Activated T-helper 2 cell treated with anti-CD3 and anti-CD28 coated beads, Interferon-gamma antibody, Interleukin-2, Interleukin-4, amounts not matched to agents 10 μg/mL and 5 μg/mL and 100 μg/mL, durations not matched to agents 14 hours and 24 hours and 36 hours (primary cell): ENCODE measurements around the gene PTN. TPM values are rescaled to one million over a fixed set of nuclear protein-coding genes. Genes with fewer than 3 reads are reported as not detected.

Experiments
- DNase-seq: peaks from one replicate; pipeline ENCODE4 v3.0.0; 2021; ENCODE audit warnings: low spot score
- H3K27ac Mint-ChIP-seq: one replicate; pipeline ENCODE4 v1.8.0; 2021; ENCODE audit warnings: mixed read lengths
- H3K27me3 Mint-ChIP-seq: one replicate; pipeline ENCODE4 v1.8.0; 2021; ENCODE audit warnings: low read depth, mixed read lengths
- H3K36me3 Mint-ChIP-seq: one replicate; pipeline ENCODE4 v1.8.0; 2021; ENCODE audit warnings: low read depth, mixed read lengths
- H3K4me1 Mint-ChIP-seq: one replicate; pipeline ENCODE4 v1.8.0; 2021; ENCODE audit warnings: low read depth, mixed read lengths
- H3K4me3 Mint-ChIP-seq: one replicate; pipeline ENCODE4 v1.8.0; 2021; ENCODE audit warnings: low read depth, mild to moderate bottlenecking, moderate library complexity, mixed read lengths
- H3K9me3 Mint-ChIP-seq: one replicate; pipeline ENCODE4 v1.8.0; 2021; ENCODE audit warnings: mixed read lengths
- intact Hi-C: fragments of 100-400 bp; cut with micrococcal nuclease; formaldehyde crosslinking; loops from one replicate; pipeline ENCODE4 v1.15.1; 2023
- total RNA-seq: library from RNA; stranded (reverse); gene quantifications from 2 replicates; pipeline ENCODE4 v1.2.3, GENCODE V29; 2022

PTN gene
- total RNA-seq, 1 donor from 2014 or later: 0.11 TPM

- Mint-ChIP-seq H3K27ac (no peak overlapping the region), H3K9me3 (peaks cover 5% of the 10 kb centered on the region), H3K27me3 (no peaks in the 10 kb centered on the region)
Measured at GRCh38 chr7:137306748-137307147, 36.8 kb downstream of the PTN start.

GRCh38 chr7:137305901-137306621, 37.5 kb downstream of the PTN start:
- Mint-ChIP-seq H3K27me3 (no peaks in the 10 kb centered on the region), H3K27ac (no peak overlapping the region), H3K4me3 (no peak overlapping the region), H3K9me3 (peaks cover 5% of the 10 kb centered on the region), H3K36me3 (no peaks in the 10 kb centered on the region), H3K4me1 (no peaks in the 10 kb centered on the region)
- intact Hi-C loops: no loop called here
- DNase-seq: no peak

More at GRCh38 chr7:137306748-137307147, 36.8 kb downstream of the PTN start:
- intact Hi-C loops: no loop called here
- H3K36me3 Mint-ChIP-seq: no peaks in the 10 kb centered on the region
- DNase-seq: no peak
- no peak overlapping the region for H3K4me3 Mint-ChIP-seq
- H3K4me1 Mint-ChIP-seq: no peaks in the 10 kb centered on the region

GRCh38 chr7:137304624-137305235, 38.8 kb downstream of the PTN start:
- no peak for DNase-seq
- no peak overlapping the region for H3K4me3 Mint-ChIP-seq
- intact Hi-C loops: no loop called here
- H3K36me3 Mint-ChIP-seq: no peaks in the 10 kb centered on the region
- peaks cover 1% of the 10 kb centered on the region for H3K9me3 Mint-ChIP-seq
- no peaks in the 10 kb centered on the region for H3K4me1 Mint-ChIP-seq
- H3K27ac Mint-ChIP-seq: no peak overlapping the region
- H3K27me3 Mint-ChIP-seq: no peaks in the 10 kb centered on the region

GRCh38 chr7:137304165-137304564, 39.4 kb downstream of the PTN start:
- Mint-ChIP-seq H3K4me3 (no peak overlapping the region), H3K27ac (no peak overlapping the region), H3K9me3 (no peaks in the 10 kb centered on the region), H3K36me3 (no peaks in the 10 kb centered on the region), H3K4me1 (no peaks in the 10 kb centered on the region), H3K27me3 (no peaks in the 10 kb centered on the region)
- DNase-seq: no peak
- intact Hi-C loops: no loop called here

- H3K4me1 Mint-ChIP-seq: no peaks in the 10 kb centered on the region
- H3K9me3 Mint-ChIP-seq: no peaks in the 10 kb centered on the region
- H3K36me3 Mint-ChIP-seq: no peaks in the 10 kb centered on the region
- no peak for DNase-seq
- intact Hi-C loops: no loop called here
- no peaks in the 10 kb centered on the region for H3K27me3 Mint-ChIP-seq
- no peak overlapping the region for H3K27ac Mint-ChIP-seq
- H3K4me3 Mint-ChIP-seq: no peak overlapping the region
Measured at GRCh38 chr7:137302081-137302480, 41.5 kb downstream of the PTN start.

- Mint-ChIP-seq H3K27ac (no peak overlapping the region), H3K4me3 (no peak overlapping the region), H3K36me3 (no peaks in the 10 kb centered on the region), H3K9me3 (no peaks in the 10 kb centered on the region), H3K27me3 (no peaks in the 10 kb centered on the region), H3K4me1 (no peaks in the 10 kb centered on the region)
- intact Hi-C loops: no loop called here
- DNase-seq: no peak
Measured at GRCh38 chr7:137298464-137298794, 45.1 kb downstream of the PTN start.

- Mint-ChIP-seq H3K27ac (no peak overlapping the region), H3K9me3 (no peaks in the 10 kb centered on the region), H3K36me3 (no peaks in the 10 kb centered on the region), H3K27me3 (no peaks in the 10 kb centered on the region), H3K4me3 (no peak overlapping the region), H3K4me1 (no peaks in the 10 kb centered on the region)
- intact Hi-C loops: no loop called here
- no peak for DNase-seq
Measured at GRCh38 chr7:137297551-137298463, 45.7 kb downstream of the PTN start.

- no peak for DNase-seq
- Mint-ChIP-seq H3K4me3 (no peak overlapping the region), H3K36me3 (no peaks in the 10 kb centered on the region), H3K27ac (no peak overlapping the region), H3K27me3 (no peaks in the 10 kb centered on the region), H3K4me1 (no peaks in the 10 kb centered on the region), H3K9me3 (peaks cover 5% of the 10 kb centered on the region)
- intact Hi-C loops: no loop called here
Measured at GRCh38 chr7:137296576-137296975, 47.0 kb downstream of the PTN start.

- Mint-ChIP-seq H3K9me3 (peaks cover 5% of the 10 kb centered on the region), H3K4me1 (no peaks in the 10 kb centered on the region), H3K4me3 (no peak overlapping the region), H3K27ac (no peak overlapping the region), H3K36me3 (no peaks in the 10 kb centered on the region), H3K27me3 (no peaks in the 10 kb centered on the region)
- intact Hi-C loops: no loop called here
- DNase-seq: no peak
Measured at GRCh38 chr7:137295739-137296324, 47.7 kb downstream of the PTN start.

- intact Hi-C loops: no loop called here
- no peaks in the 10 kb centered on the region for H3K4me1 Mint-ChIP-seq
- peaks cover 5% of the 10 kb centered on the region for H3K9me3 Mint-ChIP-seq
- H3K27ac Mint-ChIP-seq: no peak overlapping the region
- H3K4me3 Mint-ChIP-seq: no peak overlapping the region
- DNase-seq: no peak
- H3K27me3 Mint-ChIP-seq: no peaks in the 10 kb centered on the region
- H3K36me3 Mint-ChIP-seq: no peaks in the 10 kb centered on the region
Measured at GRCh38 chr7:137289101-137289500, 54.4 kb downstream of the PTN start.

GRCh38 chr7:137287651-137288258, 55.8 kb downstream of the PTN start:
- Mint-ChIP-seq H3K27ac (no peak overlapping the region), H3K4me3 (no peak overlapping the region), H3K36me3 (no peaks in the 10 kb centered on the region), H3K9me3 (peaks cover 10% of the 10 kb centered on the region), H3K4me1 (no peaks in the 10 kb centered on the region), H3K27me3 (no peaks in the 10 kb centered on the region)
- DNase-seq: no peak
- intact Hi-C loops: no loop called here

GRCh38 chr7:137283153-137283552, 60.4 kb downstream of the PTN start:
- Mint-ChIP-seq H3K4me1 (no peaks in the 10 kb centered on the region), H3K27ac (no peak overlapping the region), H3K36me3 (no peaks in the 10 kb centered on the region), H3K27me3 (no peaks in the 10 kb centered on the region), H3K4me3 (no peak overlapping the region), H3K9me3 (peaks cover 5% of the 10 kb centered on the region)
- no peak for DNase-seq
- intact Hi-C loops: no loop called here
